GM12878 (cell line): ENCODE results near the gene POLD4. TPM values are rescaled to one million over a fixed set of nuclear protein-coding genes. Genes with fewer than 3 reads are reported as not detected.
A peak's percentile ranks its signal among the peaks of the same experiment; 100 is the strongest.
"Not testable (repeated sequence)": the region's sequence is repeated elsewhere in the genome, so short reads cannot be mapped to it uniquely, and the experiment has no call there.

Experiments used
- ATAC-seq: fragments of 200-7000 bp; cut with Tn5 transposase; 3 replicates; pipeline ENCODE4 v1.9.1; 2020; ENCODE audit warnings: mild to moderate bottlenecking, moderate library complexity
- BruUV-seq: library from RNA; stranded (reverse); fragments of 400-500 nt; replicated peaks from 2 replicates; lab custom pipeline; 2021; lab: Mats Ljungman, UMichigan
- CTCF ChIA-PET: fragments of 300-600 bp; sonication (Branson Sonifier 250); formaldehyde crosslinking; extraction: SDS; loops from one replicate; lab custom pipeline; 2021; ENCODE audit warnings: inconsistent platforms; lab: Yijun Ruan, JAX
- POLR2A ChIA-PET: fragments of 350-600 bp; formaldehyde crosslinking; extraction: SDS; loops from one replicate; lab custom pipeline; 2021; ENCODE audit warnings: inconsistent platforms; lab: Charles Lee
- RAD21 ChIA-PET: fragments of 300-600 bp; sonication (Branson Sonifier 250); formaldehyde crosslinking; loops from one replicate; lab custom pipeline; 2023; ENCODE audit warnings: antibody characterized with exemption; ENCODE audit not compliant: unreplicated experiment; lab: Charles Lee
- SMC1A ChIA-PET: fragments of 300-600 bp; sonication (Branson Sonifier 250); formaldehyde crosslinking; loops from one replicate; lab custom pipeline; 2023; ENCODE audit not compliant: unreplicated experiment, uncharacterized antibody; lab: Charles Lee
- DNase-seq: peaks from one replicate; pipeline ENCODE4 v3.0.0-alpha.2; 2011; ENCODE audit warnings: low read depth, low spot score
- FAIRE-seq: peaks from 3 replicates; lab custom pipeline; 2011; peaks lifted over from hg19 to GRCh38; lab: Jason Lieb, UNC
- H2AFZ ChIP-seq: 2 replicates; pipeline ENCODE4 v1.6.0; 2011; ENCODE audit warnings: low read depth, low read length, control low read depth; ENCODE audit not compliant: control insufficient read depth
- H3K27ac ChIP-seq: 2 replicates; pipeline ENCODE4 v1.5.1; 2011; ENCODE audit warnings: control low read depth; ENCODE audit not compliant: control insufficient read depth, insufficient read depth
- H3K27me3 ChIP-seq, 2 experiments: replicated peaks in 1 of 2; 2 replicates each; pipeline versions ENCODE4 v1.6.0 to v1.6.1; 2011; ENCODE audit warnings: low read length in 1 of 2; ENCODE audit not compliant: control insufficient read depth in 2 of 2, insufficient read depth in 2 of 2
- H3K36me3 ChIP-seq, 2 experiments: 2 replicates each; pipeline ENCODE4 v1.5.1; 2011; ENCODE audit warnings: low read length in 1 of 2; ENCODE audit not compliant: control insufficient read depth in 2 of 2, insufficient read depth in 2 of 2
- H3K4me1 ChIP-seq: 2 replicates; pipeline ENCODE4 v1.6.1; 2011; ENCODE audit warnings: mild to moderate bottlenecking, low read length, moderate library complexity, mixed read lengths; ENCODE audit not compliant: control insufficient read depth, insufficient read depth
- H3K4me2 ChIP-seq: 2 replicates; pipeline ENCODE4 v1.6.0; 2011; ENCODE audit warnings: control low read depth; ENCODE audit not compliant: control insufficient read depth, insufficient read depth
- H3K4me3 ChIP-seq: fragments of 200-600 bp; sonication (generic); 2 replicates; pipeline ENCODE4 v1.5.1; 2016
- H3K79me2 ChIP-seq: 2 replicates; pipeline ENCODE4 v1.6.0; 2011; ENCODE audit warnings: low read length; ENCODE audit not compliant: control insufficient read depth, insufficient read depth
- H3K9ac ChIP-seq: 2 replicates; pipeline ENCODE4 v1.8.0; 2011; ENCODE audit warnings: low read length, control low read depth, mixed read lengths; ENCODE audit not compliant: control insufficient read depth, insufficient read depth
- H3K9me3 ChIP-seq: replicated peaks from 3 replicates; pipeline ENCODE4 v1.5.1; 2011; ENCODE audit warnings: mild to moderate bottlenecking, low read length; ENCODE audit not compliant: control insufficient read depth, insufficient read depth
- H4K20me1 ChIP-seq: 2 replicates; pipeline ENCODE4 v1.6.0; 2011; ENCODE audit not compliant: control insufficient read depth, insufficient read depth
- CHD2 ChIP-seq: IDR thresholded peaks from 2 replicates; pipeline ENCODE4 v1.6.1; 2011; ENCODE audit warnings: low read depth, low read length, improper control_type of control experiment, borderline replicate concordance
- EGR1 ChIP-seq, 2 experiments: IDR thresholded peaks; 1 replicate in 1 of 2; 2 replicates in 1 of 2; pipeline ENCODE4 v1.6.1; 2011 to 2012; ENCODE audit warnings: low read depth in 2 of 2, low read length in 2 of 2, borderline replicate concordance in 1 of 2, mild to moderate bottlenecking in 1 of 2, moderate library complexity in 1 of 2
- MEF2B ChIP-seq: fragments of 450-650 bp; IDR thresholded peaks from 2 replicates; pipeline ENCODE4 v1.6.1; 2018; ENCODE audit warnings: mild to moderate bottlenecking, moderate library complexity; ENCODE audit not compliant: partially characterized antibody, poor library complexity, severe bottlenecking
- NFIC ChIP-seq: IDR thresholded peaks from 2 replicates; pipeline ENCODE4 v1.6.1; 2012; ENCODE audit warnings: low read depth, mild to moderate bottlenecking, inconsistent platforms, low read length, moderate library complexity
- SREBF2 ChIP-seq: IDR thresholded peaks from 2 replicates; pipeline ENCODE4 v1.6.1; 2012; ENCODE audit warnings: mild to moderate bottlenecking, low read length
- STAT1 ChIP-seq: fragments of 450-650 bp; conservative IDR thresholded peaks from 2 replicates; pipeline ENCODE4 v1.6.1; 2014; ENCODE audit warnings: antibody characterized with exemption, mild to moderate bottlenecking
- TARDBP ChIP-seq: IDR thresholded peaks from 2 replicates; pipeline ENCODE4 v1.6.1; 2016; ENCODE audit warnings: borderline replicate concordance
- WGBS: methylation state at CpG from one replicate; pipeline ENCODE4 v1.1.6; 2016; ENCODE audit warnings: low lambda C conversion rate; ENCODE audit not compliant: insufficient replicate concordance, insufficient coverage; ENCODE audit errors: missing lambda C conversion rate; 5-methylcytosine and 5-hydroxymethylcytosine counted together
- in situ Hi-C: fragments of 300-500 bp; cut with MboI; formaldehyde crosslinking; loops from 9 replicates; pipeline ENCODE4 v1.14.3; 2018; ENCODE audit warnings: mixed read lengths
- intact Hi-C: fragments of 100-400 bp; cut with micrococcal nuclease; formaldehyde crosslinking; loops from one replicate; pipeline ENCODE4 v1.14.2; 2022; ENCODE audit not compliant: unreplicated experiment
- polyA plus RNA-seq, 11 experiments: library from polyadenylated mRNA; depleted of rRNA in 4 of 11; unstranded in 6 of 11; stranded (reverse) in 5 of 11; fragments of >200 nt; fragmentation: Nextera tagmentation in 4 of 11; fragmentation: Illumina TruSeq in 1 of 11; extraction: Ambion mirVana in 4 of 11; extraction: Trizol in 1 of 11; gene quantifications; 1 replicate in 1 of 11; 2 replicates in 10 of 11; pipeline versions ENCODE4 v1.2.1 to v1.2.3, GENCODE V29; 2011 to 2016; ENCODE audit warnings: inconsistent platforms in 2 of 11, missing spikeins in 2 of 11, low read depth in 1 of 11
- total RNA-seq, 4 experiments: library from RNA; depleted of rRNA in 3 of 4; stranded (reverse); fragments of >200 nt in 3 of 4; fragmentation: Illumina TruSeq in 1 of 4; extraction: Trizol in 1 of 4; gene quantifications; 2 replicates each; pipeline versions ENCODE4 v1.2.1 to v1.2.3, GENCODE V29; 2013 to 2021
- TF ChIP-seq, protein P1 (sequence below): fragments of 450-650 bp; IDR thresholded peaks from 2 replicates; pipeline ENCODE4 v1.6.1; 2017; ENCODE audit warnings: antibody characterized with exemption, mild to moderate bottlenecking, moderate library complexity
- TF ChIP-seq, protein P2 (sequence below): fragments of 450-650 bp; IDR thresholded peaks from 2 replicates; pipeline ENCODE4 v1.6.1; 2018; ENCODE audit warnings: borderline replicate concordance, mild to moderate bottlenecking; ENCODE audit not compliant: partially characterized antibody
- TF ChIP-seq, protein P3 (sequence below): fragments of 450-650 bp; IDR thresholded peaks from 2 replicates; pipeline ENCODE4 v1.6.1; 2017; ENCODE audit warnings: low read depth, mild to moderate bottlenecking, moderate library complexity
- TF ChIP-seq, protein P4 (sequence below): IDR thresholded peaks from 2 replicates; pipeline ENCODE4 v1.6.1; 2012; ENCODE audit warnings: low read depth, low read length, improper control_type of control experiment

POLD4 gene
- total and polyA plus RNA-seq, 10 of the 15 experiments (the other 5 are each of a cell fraction or from before 2014, with no cell fraction given): 8.1 to 176 (median 88.1) TPM

DNA sequence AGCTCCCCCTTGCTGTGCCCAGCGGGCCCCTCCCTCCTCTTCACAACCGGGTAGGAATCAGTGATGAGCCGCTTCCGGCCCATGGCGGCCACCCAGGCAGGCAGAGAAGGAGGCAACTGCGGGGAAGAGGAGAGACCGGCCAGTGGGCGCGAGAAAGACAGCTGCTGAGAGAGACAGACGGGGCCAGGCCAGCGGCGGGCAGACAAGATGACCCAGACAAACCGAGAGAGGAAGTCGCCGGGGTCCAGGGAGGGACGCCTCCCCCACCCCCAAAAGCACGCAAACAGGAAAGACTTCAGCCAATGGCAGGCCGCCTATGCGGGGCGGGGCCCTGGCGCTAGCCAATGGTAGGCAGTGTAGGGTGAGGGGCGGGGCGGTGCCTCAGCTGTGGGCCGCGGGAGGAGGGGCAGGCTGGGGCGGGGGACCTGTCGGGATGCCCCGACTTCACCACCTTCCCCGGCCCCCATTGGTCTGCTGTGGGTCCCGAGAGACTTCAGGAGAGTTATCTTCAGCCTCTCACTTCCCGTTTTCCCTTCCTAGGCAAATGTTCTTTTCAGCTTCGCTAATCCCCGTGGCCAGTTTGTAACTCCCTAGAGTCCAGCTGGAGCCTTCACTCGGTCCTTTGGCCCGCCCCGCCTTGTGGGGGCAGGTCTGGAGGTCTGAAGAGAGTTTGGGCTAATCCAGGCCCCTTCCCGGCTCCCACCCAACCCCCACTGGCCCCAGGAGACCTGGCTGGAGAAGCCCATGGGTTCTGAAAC is at the start of gene POLD4 (continued):
- TF ChIP-seq TARDBP: 0 out of 2 replicates have a peak, but pooled peaks have one; percentile 30
- peak; percentile 89; the same call in 1 of the 2 replicates for TF ChIP-seq STAT1
- TF ChIP-seq EGR1 (IDR thresholded peaks at IDR 0.05; ENCODE audit: borderline replicate concordance in 1 of 2, low read depth in 2 of 2, low read length in 2 of 2): no peak
- TF ChIP-seq, protein P1, sequence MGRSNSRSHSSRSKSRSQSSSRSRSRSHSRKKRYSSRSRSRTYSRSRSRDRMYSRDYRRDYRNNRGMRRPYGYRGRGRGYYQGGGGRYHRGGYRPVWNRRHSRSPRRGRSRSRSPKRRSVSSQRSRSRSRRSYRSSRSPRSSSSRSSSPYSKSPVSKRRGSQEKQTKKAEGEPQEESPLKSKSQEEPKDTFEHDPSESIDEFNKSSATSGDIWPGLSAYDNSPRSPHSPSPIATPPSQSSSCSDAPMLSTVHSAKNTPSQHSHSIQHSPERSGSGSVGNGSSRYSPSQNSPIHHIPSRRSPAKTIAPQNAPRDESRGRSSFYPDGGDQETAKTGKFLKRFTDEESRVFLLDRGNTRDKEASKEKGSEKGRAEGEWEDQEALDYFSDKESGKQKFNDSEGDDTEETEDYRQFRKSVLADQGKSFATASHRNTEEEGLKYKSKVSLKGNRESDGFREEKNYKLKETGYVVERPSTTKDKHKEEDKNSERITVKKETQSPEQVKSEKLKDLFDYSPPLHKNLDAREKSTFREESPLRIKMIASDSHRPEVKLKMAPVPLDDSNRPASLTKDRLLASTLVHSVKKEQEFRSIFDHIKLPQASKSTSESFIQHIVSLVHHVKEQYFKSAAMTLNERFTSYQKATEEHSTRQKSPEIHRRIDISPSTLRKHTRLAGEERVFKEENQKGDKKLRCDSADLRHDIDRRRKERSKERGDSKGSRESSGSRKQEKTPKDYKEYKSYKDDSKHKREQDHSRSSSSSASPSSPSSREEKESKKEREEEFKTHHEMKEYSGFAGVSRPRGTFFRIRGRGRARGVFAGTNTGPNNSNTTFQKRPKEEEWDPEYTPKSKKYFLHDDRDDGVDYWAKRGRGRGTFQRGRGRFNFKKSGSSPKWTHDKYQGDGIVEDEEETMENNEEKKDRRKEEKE: no peak
- TF ChIP-seq, protein P2, sequence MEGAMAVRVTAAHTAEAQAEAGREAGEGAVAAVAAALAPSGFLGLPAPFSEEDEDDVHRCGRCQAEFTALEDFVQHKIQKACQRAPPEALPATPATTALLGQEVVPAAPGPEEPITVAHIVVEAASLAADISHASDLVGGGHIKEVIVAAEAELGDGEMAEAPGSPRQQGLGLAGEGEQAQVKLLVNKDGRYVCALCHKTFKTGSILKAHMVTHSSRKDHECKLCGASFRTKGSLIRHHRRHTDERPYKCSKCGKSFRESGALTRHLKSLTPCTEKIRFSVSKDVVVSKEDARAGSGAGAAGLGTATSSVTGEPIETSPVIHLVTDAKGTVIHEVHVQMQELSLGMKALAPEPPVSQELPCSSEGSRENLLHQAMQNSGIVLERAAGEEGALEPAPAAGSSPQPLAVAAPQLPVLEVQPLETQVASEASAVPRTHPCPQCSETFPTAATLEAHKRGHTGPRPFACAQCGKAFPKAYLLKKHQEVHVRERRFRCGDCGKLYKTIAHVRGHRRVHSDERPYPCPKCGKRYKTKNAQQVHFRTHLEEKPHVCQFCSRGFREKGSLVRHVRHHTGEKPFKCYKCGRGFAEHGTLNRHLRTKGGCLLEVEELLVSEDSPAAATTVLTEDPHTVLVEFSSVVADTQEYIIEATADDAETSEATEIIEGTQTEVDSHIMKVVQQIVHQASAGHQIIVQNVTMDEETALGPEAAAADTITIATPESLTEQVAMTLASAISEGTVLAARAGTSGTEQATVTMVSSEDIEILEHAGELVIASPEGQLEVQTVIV: no peak
- TF ChIP-seq MEF2B: peak; percentile 100
- no peak for TF ChIP-seq SREBF2
- no peak for TF ChIP-seq NFIC
- TF ChIP-seq, protein P3, sequence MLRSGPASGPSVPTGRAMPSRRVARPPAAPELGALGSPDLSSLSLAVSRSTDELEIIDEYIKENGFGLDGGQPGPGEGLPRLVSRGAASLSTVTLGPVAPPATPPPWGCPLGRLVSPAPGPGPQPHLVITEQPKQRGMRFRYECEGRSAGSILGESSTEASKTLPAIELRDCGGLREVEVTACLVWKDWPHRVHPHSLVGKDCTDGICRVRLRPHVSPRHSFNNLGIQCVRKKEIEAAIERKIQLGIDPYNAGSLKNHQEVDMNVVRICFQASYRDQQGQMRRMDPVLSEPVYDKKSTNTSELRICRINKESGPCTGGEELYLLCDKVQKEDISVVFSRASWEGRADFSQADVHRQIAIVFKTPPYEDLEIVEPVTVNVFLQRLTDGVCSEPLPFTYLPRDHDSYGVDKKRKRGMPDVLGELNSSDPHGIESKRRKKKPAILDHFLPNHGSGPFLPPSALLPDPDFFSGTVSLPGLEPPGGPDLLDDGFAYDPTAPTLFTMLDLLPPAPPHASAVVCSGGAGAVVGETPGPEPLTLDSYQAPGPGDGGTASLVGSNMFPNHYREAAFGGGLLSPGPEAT: peak; percentile 83
- TF ChIP-seq, protein P4, sequence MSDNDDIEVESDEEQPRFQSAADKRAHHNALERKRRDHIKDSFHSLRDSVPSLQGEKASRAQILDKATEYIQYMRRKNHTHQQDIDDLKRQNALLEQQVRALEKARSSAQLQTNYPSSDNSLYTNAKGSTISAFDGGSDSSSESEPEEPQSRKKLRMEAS: no peak
- TF ChIP-seq CHD2: peak; percentile 93

DNA sequence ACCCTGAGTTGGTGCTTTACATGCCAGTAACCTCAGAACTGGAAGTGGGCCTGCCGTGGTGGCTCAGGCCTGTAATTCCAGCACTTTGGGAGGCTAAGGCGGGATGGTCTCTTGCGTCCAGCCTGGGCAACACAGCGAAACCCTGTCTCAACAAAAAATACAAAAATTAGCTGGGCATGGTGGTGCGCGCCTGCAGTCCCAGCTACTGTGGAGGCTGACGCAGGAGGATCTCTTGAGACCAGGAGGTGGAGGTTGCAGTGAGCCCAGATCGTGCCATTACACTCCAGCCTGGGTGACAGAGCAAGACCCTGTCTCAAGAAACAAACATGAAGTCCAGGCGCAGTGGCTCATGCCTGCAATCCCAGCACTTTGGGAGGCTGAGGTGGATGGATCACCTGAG is 49.7 kb upstream of the POLD4 start:
- RAD21 ChIA-PET: interaction anchor here (1.0 to 6.4 kb wide), 15 partner anchors 15 to 182 kb away, joined by 3 to 112 read pairs (median 4); partner anchors contain the start of genes AIP, CDK2AP2, CORO1B and GSTP1
- peaks cover 57% of the 10 kb centered on the region for H3K79me2 ChIP-seq

More for the DNA sequence above, 49.7 kb upstream of the POLD4 start:
- POLR2A ChIA-PET: interaction anchor here (0.6 to 7.3 kb wide), 17 partner anchors 9 to 163 kb away, joined by 3 to 112 read pairs (median 28); partner anchors contain the start of genes AIP, POLD4, PTPRCAP and RAD9A
- WGBS: 79% methylated on average over 9 of the region's 9 CpGs
- ATAC-seq, H3K27me3 ChIP-seq, H2AFZ ChIP-seq, in situ Hi-C loops, H4K20me1 ChIP-seq, H3K9me3 ChIP-seq, DNase-seq, BruUV-seq, FAIRE-seq: not testable (repeated sequence)
- CTCF ChIA-PET: interaction anchor here (1.0 to 5.0 kb wide), 15 partner anchors 11 to 179 kb away, joined by 3 to 53 read pairs (median 7); partner anchors contain the start of genes AIP, PITPNM1, PTPRCAP and RAD9A
- Histone ChIP-seq H3K4me1 (peaks cover 58% of the 10 kb centered on the region), H3K36me3 (peaks cover 14 to 19% of the 10 kb centered on the region in 2 experiments), H3K4me2 (peak overlapping the region; percentile 69), H3K27ac (peak overlapping the region; percentile 99), H3K9ac (peak overlapping the region; percentile 91; the same call in 1 of the 2 replicates), H3K4me3 (peak overlapping the region; percentile 82)
- intact Hi-C loops: loop anchor here (1.0 to 5.0 kb wide), 3 partner anchors 34 to 80 kb away; partner anchors contain the start of genes AIP and PTPRCAP
- SMC1A ChIA-PET: interaction anchor here (1.1 to 5.7 kb wide), 8 partner anchors 10 to 83 kb away, joined by 4 to 46 read pairs (median 6); partner anchors contain the start of genes POLD4, PTPRCAP, RPS6KB2 and TMEM134
